HepG2 (cell line): ENCODE data around the gene APRT. TPM values are rescaled to one million over a fixed set of nuclear protein-coding genes. Genes with fewer than 3 reads are reported as not detected.

Experiments
- AGO1 ChIP-seq: fragments of 200-400 bp; formaldehyde crosslinking; IDR thresholded peaks from 2 replicates; pipeline ENCODE4 v1.6.1; 2017; ENCODE audit warnings: mild to moderate bottlenecking, low read depth, low read length, moderate library complexity; ENCODE audit not compliant: poor library complexity, severe bottlenecking
- AHR ChIP-seq: IDR thresholded peaks from 2 replicates; pipeline ENCODE4 v1.6.1; 2018; ENCODE audit warnings: missing genetic modification reagents, missing compliant biosample characterization
- AKAP8 ChIP-seq: sonication (generic); formaldehyde crosslinking; IDR thresholded peaks from 2 replicates; pipeline ENCODE4 v1.5.1; 2020; ENCODE audit warnings: mild to moderate bottlenecking, missing genetic modification reagents
- CENPT ChIP-seq: sonication (generic); formaldehyde crosslinking; IDR thresholded peaks from 2 replicates; pipeline ENCODE4 v1.8.0; 2022; ENCODE audit warnings: low read depth, mild to moderate bottlenecking, moderate library complexity, missing genetic modification reagents
- HOXD1 ChIP-seq: sonication (generic); formaldehyde crosslinking; IDR thresholded peaks from 2 replicates; pipeline ENCODE4 v1.5.0; 2020; ENCODE audit warnings: missing genetic modification reagents
- MAFK ChIP-seq, 2 experiments: IDR thresholded peaks in 1 of 2; conservative IDR thresholded peaks in 1 of 2; 2 replicates each; pipeline ENCODE4 v1.6.1; 2011; ENCODE audit warnings: improper control_type of control experiment in 2 of 2, low read length in 2 of 2
- NFIB ChIP-seq: sonication (generic); formaldehyde crosslinking; IDR thresholded peaks from 2 replicates; pipeline ENCODE4 v1.9.0; 2021; ENCODE audit warnings: missing genetic modification reagents, mild to moderate bottlenecking, borderline replicate concordance
- NONO ChIP-seq, 2 experiments: fragments of 450-650 bp in 1 of 2; sonication (generic) in 1 of 2; formaldehyde crosslinking in 1 of 2; IDR thresholded peaks in 1 of 2; conservative IDR thresholded peaks in 1 of 2; 2 replicates each; pipeline versions ENCODE4 v1.6.1 to v1.8.0; 2017 to 2022; ENCODE audit warnings: mild to moderate bottlenecking in 1 of 2, missing genetic modification reagents in 1 of 2, moderate library complexity in 1 of 2
- NR2F1 ChIP-seq, 2 experiments: fragments of 450-650 bp in 1 of 2; formaldehyde crosslinking in 1 of 2; IDR thresholded peaks; 2 replicates each; pipeline versions ENCODE4 v1.5.0 to v1.6.1; 2016 to 2020; ENCODE audit warnings: mild to moderate bottlenecking in 1 of 2, missing compliant biosample characterization in 1 of 2, missing genetic modification reagents in 1 of 2, moderate library complexity in 1 of 2
- NR3C1 ChIP-seq: sonication (generic); formaldehyde crosslinking; IDR thresholded peaks from 2 replicates; pipeline ENCODE4 v1.4.0; 2020; ENCODE audit warnings: missing genetic modification reagents
- NRL ChIP-seq: sonication (generic); formaldehyde crosslinking; IDR thresholded peaks from 2 replicates; pipeline ENCODE4 v1.5.0; 2020; ENCODE audit warnings: missing genetic modification reagents, mild to moderate bottlenecking, moderate library complexity, borderline replicate concordance
- RAD21 ChIP-seq: fragments of 450-650 bp; formaldehyde crosslinking; IDR thresholded peaks from 2 replicates; pipeline ENCODE4 v1.5.0; 2020; ENCODE audit warnings: mild to moderate bottlenecking
- SP5 ChIP-seq: IDR thresholded peaks from 2 replicates; pipeline ENCODE4 v1.6.1; 2016; ENCODE audit warnings: low read depth, borderline replicate concordance
- TBL1XR1 ChIP-seq: fragments of 150-350 bp; IDR thresholded peaks from 2 replicates; pipeline ENCODE4 v1.6.1; 2014; ENCODE audit warnings: borderline replicate concordance, low read length; ENCODE audit not compliant: partially characterized antibody
- ZBTB33 ChIP-seq: sonication (generic); formaldehyde crosslinking; IDR thresholded peaks from 2 replicates; pipeline ENCODE4 v1.4.0; 2020; ENCODE audit warnings: missing genetic modification reagents
- ZNF124 ChIP-seq: sonication (generic); formaldehyde crosslinking; IDR thresholded peaks from 2 replicates; pipeline ENCODE4 v1.4.0; 2020; ENCODE audit warnings: missing genetic modification reagents
- ZNF235 ChIP-seq: sonication (generic); formaldehyde crosslinking; IDR thresholded peaks from 2 replicates; pipeline ENCODE4 v1.8.1; 2023; ENCODE audit warnings: mild to moderate bottlenecking, missing genetic modification reagents, borderline replicate concordance
- ZNF274 ChIP-seq: sonication (generic); formaldehyde crosslinking; IDR thresholded peaks from 2 replicates; pipeline ENCODE4 v1.5.1; 2020; ENCODE audit warnings: mild to moderate bottlenecking, missing genetic modification reagents
- ZNF33B ChIP-seq: sonication (generic); formaldehyde crosslinking; IDR thresholded peaks from 2 replicates; pipeline ENCODE4 v1.5.1; 2020; ENCODE audit warnings: mild to moderate bottlenecking, missing genetic modification reagents
- polyA plus RNA-seq, 8 experiments: library from polyadenylated mRNA; depleted of rRNA in 3 of 8; stranded (reverse) in 7 of 8; unstranded in 1 of 8; fragments of >200 nt; fragmentation: Illumina TruSeq in 4 of 8; extraction: Trizol in 4 of 8; gene quantifications; 2 replicates each; pipeline versions ENCODE4 v1.2.1 to v1.2.3, GENCODE V29; 2011 to 2016; ENCODE audit warnings: low read depth in 4 of 8, missing spikeins in 1 of 8, mixed read lengths in 1 of 8; ENCODE audit not compliant: insufficient read depth in 1 of 8
- total RNA-seq, 5 experiments: library from RNA; depleted of rRNA; stranded (reverse); fragments of >200 nt; fragmentation: Illumina TruSeq; extraction: Trizol; gene quantifications; 2 replicates each; pipeline ENCODE4 v1.2.3, GENCODE V29; 2016; ENCODE audit warnings: low read depth in 1 of 5
- TF ChIP-seq, protein P1 (sequence below): sonication (generic); formaldehyde crosslinking; conservative IDR thresholded peaks from 2 replicates; pipeline ENCODE4 v1.4.0; 2020; ENCODE audit warnings: mild to moderate bottlenecking, missing genetic modification reagents, moderate library complexity
- TF ChIP-seq, protein P2 (sequence below): sonication (generic); formaldehyde crosslinking; IDR thresholded peaks from 2 replicates; pipeline ENCODE4 v1.5.0; 2020; ENCODE audit warnings: mild to moderate bottlenecking, missing genetic modification reagents

APRT gene
- total and polyA plus RNA-seq, 2 of the 13 experiments (the other 11 are each of a cell fraction or from before 2014, with no cell fraction given) = 155 to 242 TPM

- TF ChIP-seq, protein P1, sequence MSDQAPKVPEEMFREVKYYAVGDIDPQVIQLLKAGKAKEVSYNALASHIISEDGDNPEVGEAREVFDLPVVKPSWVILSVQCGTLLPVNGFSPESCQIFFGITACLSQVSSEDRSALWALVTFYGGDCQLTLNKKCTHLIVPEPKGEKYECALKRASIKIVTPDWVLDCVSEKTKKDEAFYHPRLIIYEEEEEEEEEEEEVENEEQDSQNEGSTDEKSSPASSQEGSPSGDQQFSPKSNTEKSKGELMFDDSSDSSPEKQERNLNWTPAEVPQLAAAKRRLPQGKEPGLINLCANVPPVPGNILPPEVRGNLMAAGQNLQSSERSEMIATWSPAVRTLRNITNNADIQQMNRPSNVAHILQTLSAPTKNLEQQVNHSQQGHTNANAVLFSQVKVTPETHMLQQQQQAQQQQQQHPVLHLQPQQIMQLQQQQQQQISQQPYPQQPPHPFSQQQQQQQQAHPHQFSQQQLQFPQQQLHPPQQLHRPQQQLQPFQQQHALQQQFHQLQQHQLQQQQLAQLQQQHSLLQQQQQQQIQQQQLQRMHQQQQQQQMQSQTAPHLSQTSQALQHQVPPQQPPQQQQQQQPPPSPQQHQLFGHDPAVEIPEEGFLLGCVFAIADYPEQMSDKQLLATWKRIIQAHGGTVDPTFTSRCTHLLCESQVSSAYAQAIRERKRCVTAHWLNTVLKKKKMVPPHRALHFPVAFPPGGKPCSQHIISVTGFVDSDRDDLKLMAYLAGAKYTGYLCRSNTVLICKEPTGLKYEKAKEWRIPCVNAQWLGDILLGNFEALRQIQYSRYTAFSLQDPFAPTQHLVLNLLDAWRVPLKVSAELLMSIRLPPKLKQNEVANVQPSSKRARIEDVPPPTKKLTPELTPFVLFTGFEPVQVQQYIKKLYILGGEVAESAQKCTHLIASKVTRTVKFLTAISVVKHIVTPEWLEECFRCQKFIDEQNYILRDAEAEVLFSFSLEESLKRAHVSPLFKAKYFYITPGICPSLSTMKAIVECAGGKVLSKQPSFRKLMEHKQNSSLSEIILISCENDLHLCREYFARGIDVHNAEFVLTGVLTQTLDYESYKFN (CRISPR knock-in tag) = no peak
- TF ChIP-seq ZNF235 (CRISPR knock-in tag) (peak; percentile 61; the same call in 1 of the 2 replicates), NR2F1 (CRISPR knock-in tag; IDR thresholded peaks at IDR 0.05) (no peak), CENPT (CRISPR knock-in tag) (peak; percentile 30; the same call in 1 of the 2 replicates), NR3C1 (CRISPR knock-in tag) (no peak), AGO1 (peak; percentile 72), NONO (IDR thresholded peaks at IDR 0.05) (no peak), NONO (CRISPR knock-in tag; conservative IDR thresholded peaks at IDR 0.05) (peak; percentile 55; the same call in 1 of the 2 replicates), ZNF33B (no peak), RAD21 (CRISPR knock-in tag) (peak; percentile 92), ZBTB33 (CRISPR knock-in tag) (peak; percentile 86), SP5 (CRISPR knock-in tag) (no peak), ZNF124 (CRISPR knock-in tag) (no peak), HOXD1 (CRISPR knock-in tag) (no peak), NRL (peak; percentile 67; the same call in 1 of the 2 replicates), AKAP8 (CRISPR knock-in tag) (0 out of 2 replicates have a peak, but pooled peaks have one; percentile 45), NFIB (CRISPR knock-in tag) (no peak), ZNF274 (CRISPR knock-in tag) (peak; percentile 17; the same call in 1 of the 2 replicates), TBL1XR1 (no peak), AHR (CRISPR knock-in tag) (peak; percentile 70; the same call in 1 of the 2 replicates), MAFK (conservative IDR thresholded peaks at IDR 0.05 in 1 of 2, IDR thresholded peaks at IDR 0.05 in 1 of 2; ENCODE audit: low read length in 2 of 2) (peak in 1 of 2 experiments; percentile 75; a peak in 2 of 4 replicates)
- TF ChIP-seq, protein P2, sequence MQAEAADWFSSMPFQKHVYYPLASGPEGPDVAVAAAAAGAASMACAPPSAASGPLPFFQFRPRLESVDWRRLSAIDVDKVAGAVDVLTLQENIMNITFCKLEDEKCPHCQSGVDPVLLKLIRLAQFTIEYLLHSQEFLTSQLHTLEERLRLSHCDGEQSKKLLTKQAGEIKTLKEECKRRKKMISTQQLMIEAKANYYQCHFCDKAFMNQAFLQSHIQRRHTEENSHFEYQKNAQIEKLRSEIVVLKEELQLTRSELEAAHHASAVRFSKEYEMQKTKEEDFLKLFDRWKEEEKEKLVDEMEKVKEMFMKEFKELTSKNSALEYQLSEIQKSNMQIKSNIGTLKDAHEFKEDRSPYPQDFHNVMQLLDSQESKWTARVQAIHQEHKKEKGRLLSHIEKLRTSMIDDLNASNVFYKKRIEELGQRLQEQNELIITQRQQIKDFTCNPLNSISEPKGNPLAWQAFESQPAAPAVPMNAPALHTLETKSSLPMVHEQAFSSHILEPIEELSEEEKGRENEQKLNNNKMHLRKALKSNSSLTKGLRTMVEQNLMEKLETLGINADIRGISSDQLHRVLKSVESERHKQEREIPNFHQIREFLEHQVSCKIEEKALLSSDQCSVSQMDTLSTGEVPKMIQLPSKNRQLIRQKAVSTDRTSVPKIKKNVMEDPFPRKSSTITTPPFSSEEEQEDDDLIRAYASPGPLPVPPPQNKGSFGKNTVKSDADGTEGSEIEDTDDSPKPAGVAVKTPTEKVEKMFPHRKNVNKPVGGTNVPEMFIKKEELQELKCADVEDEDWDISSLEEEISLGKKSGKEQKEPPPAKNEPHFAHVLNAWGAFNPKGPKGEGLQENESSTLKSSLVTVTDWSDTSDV = 0 out of 2 replicates have a peak, but pooled peaks have one; percentile 22
Measured at GRCh38 chr16:88815901-88816589, 4.3 kb upstream of the APRT start (continued).
